K562 (cell line): ENCODE measurements around the gene ARHGAP30. TPM values are rescaled to one million over a fixed set of nuclear protein-coding genes. Genes with fewer than 3 reads are reported as not detected.
"Not testable (repeated sequence)": the region's sequence is repeated elsewhere in the genome, so short reads cannot be mapped to it uniquely, and the experiment has no call there.

Experiments used
- ATAC-seq: fragments of 200-7000 bp; cut with Tn5 transposase; 3 replicates; pipeline ENCODE4 v1.9.1; 2020; ENCODE audit warnings: moderate library complexity
- BruUV-seq: library from RNA; stranded (reverse); fragments of 400-500 nt; replicated peaks from 2 replicates; lab custom pipeline; 2021; lab: Mats Ljungman, UMichigan
- CTCF ChIA-PET: fragments of 300-600 bp; formaldehyde crosslinking; extraction: SDS; loops from one replicate; lab custom pipeline; 2021; ENCODE audit warnings: low intra/inter-chr PET ratio; lab: Yijun Ruan, JAX
- POLR2A ChIA-PET: fragments of 300-600, 350-650 bp; sonication (Branson Sonifier 250); formaldehyde crosslinking; extraction: SDS; loops from one replicate; lab custom pipeline; 2021; ENCODE audit warnings: antibody characterized with exemption, inconsistent platforms; lab: Yijun Ruan, JAX
- DNase-seq, 4 experiments: peaks; one replicate each; pipeline versions ENCODE4 v3.0.0 to v3.0.0-alpha.2; 2011 to 2018; ENCODE audit warnings: low spot score in 3 of 4, mixed read lengths in 3 of 4; ENCODE audit errors: extremely low read depth in 1 of 4
- FAIRE-seq: peaks from 2 replicates; lab custom pipeline; 2011; peaks lifted over from hg19 to GRCh38; lab: Jason Lieb, UNC
- H2AFZ ChIP-seq: 2 replicates; pipeline ENCODE4 v1.6.0; 2011; ENCODE audit warnings: low read depth, low read length, control low read depth, inconsistent platforms
- H3K27ac ChIP-seq: fragments of 200-600 bp; 3 replicates; pipeline ENCODE4 v1.8.0; 2011; ENCODE audit warnings: low read depth, mild to moderate bottlenecking, control low read depth, inconsistent platforms, low read length, moderate library complexity, mixed read lengths; ENCODE audit errors: extremely low read depth
- H3K27me3 ChIP-seq, 2 experiments: fragments of 300-600 bp in 1 of 2; 2 replicates in 1 of 2; 3 replicates in 1 of 2; pipeline versions ENCODE4 v1.6.0 to v1.8.0; 2011; ENCODE audit warnings: inconsistent platforms in 2 of 2, low read length in 2 of 2, mild to moderate bottlenecking in 1 of 2, mixed read lengths in 1 of 2, moderate library complexity in 1 of 2; ENCODE audit not compliant: control insufficient read depth in 2 of 2, insufficient read depth in 2 of 2
- H3K36me3 ChIP-seq: fragments of 300-600 bp; 3 replicates; pipeline ENCODE4 v1.8.0; 2011; ENCODE audit warnings: mild to moderate bottlenecking, low read length, inconsistent platforms; ENCODE audit not compliant: control insufficient read depth, insufficient read depth
- H3K4me1 ChIP-seq, 2 experiments: fragments of 200-600 bp in 1 of 2; replicated peaks in 1 of 2; 2 replicates in 1 of 2; 3 replicates in 1 of 2; pipeline versions ENCODE4 v1.5.1 to v1.8.0; 2011; ENCODE audit warnings: inconsistent platforms in 2 of 2, low read length in 2 of 2, mild to moderate bottlenecking in 1 of 2, mixed read lengths in 1 of 2, moderate library complexity in 1 of 2; ENCODE audit not compliant: control insufficient read depth in 2 of 2, insufficient read depth in 2 of 2
- H3K4me2 ChIP-seq: 2 replicates; pipeline ENCODE4 v1.6.1; 2011; ENCODE audit warnings: low read length, control low read depth, inconsistent platforms, mixed read lengths; ENCODE audit not compliant: insufficient read depth
- H3K4me3 ChIP-seq: fragments of 200-600 bp; sonication (generic), shearing (Covaris generic); 2 replicates; pipeline ENCODE4 v1.5.1; 2016; ENCODE audit warnings: control low read depth, inconsistent platforms
- H3K79me2 ChIP-seq: fragments of 200-600 bp; 3 replicates; pipeline ENCODE4 v1.8.0; 2011; ENCODE audit warnings: low read length, inconsistent platforms; ENCODE audit not compliant: control insufficient read depth, insufficient read depth
- H3K9ac ChIP-seq, 2 experiments: 2 replicates each; pipeline versions ENCODE4 v1.6.0 to v1.6.1; 2011; ENCODE audit warnings: low read depth in 2 of 2, low read length in 2 of 2, control low read depth in 1 of 2, inconsistent platforms in 1 of 2, mild to moderate bottlenecking in 1 of 2, mixed read lengths in 1 of 2; ENCODE audit not compliant: insufficient read depth in 1 of 2
- H3K9me1 ChIP-seq: one replicate; pipeline ENCODE4 v1.6.0; 2011; ENCODE audit warnings: inconsistent platforms, mild to moderate bottlenecking, low read length, moderate library complexity; ENCODE audit not compliant: control insufficient read depth, insufficient read depth
- H3K9me3 ChIP-seq: replicated peaks from 2 replicates; pipeline ENCODE4 v1.5.1; 2011; ENCODE audit warnings: low read depth, low read length, inconsistent platforms; ENCODE audit not compliant: control insufficient read depth, insufficient read depth
- H4K20me1 ChIP-seq: replicated peaks from 2 replicates; pipeline ENCODE4 v1.6.1; 2011; ENCODE audit warnings: low read length, inconsistent platforms, mixed read lengths; ENCODE audit not compliant: control insufficient read depth, insufficient read depth
- NR2C2 ChIP-seq, 2 experiments: fragments of 200-800 bp in 1 of 2; sonication (Bioruptor generic) in 1 of 2; sonication (generic) in 1 of 2; formaldehyde crosslinking in 1 of 2; IDR thresholded peaks; 2 replicates each; pipeline versions ENCODE4 v1.6.1 to v1.8.0; 2016 to 2022; ENCODE audit warnings: mild to moderate bottlenecking in 1 of 2, missing compliant biosample characterization in 1 of 2, missing genetic modification characterization in 1 of 2, missing genetic modification reagents in 1 of 2
- ZNF589 ChIP-seq: fragments of 200-800 bp; sonication (Bioruptor generic); IDR thresholded peaks from 2 replicates; pipeline ENCODE4 v1.6.1; 2016; ENCODE audit warnings: low read depth, missing genetic modification characterization, missing compliant biosample characterization
- WGBS: fragments of 100-300 bp; shearing (Covaris generic); methylation state at CpG from one replicate; pipeline ENCODE4 v1.1.6; 2016; ENCODE audit warnings: low coverage, mixed read lengths; ENCODE audit not compliant: insufficient coverage; ENCODE audit errors: missing lambda C conversion rate; 5-methylcytosine and 5-hydroxymethylcytosine counted together
- in situ Hi-C: fragments of 300-500 bp; cut with MboI; formaldehyde crosslinking; loops from 4 replicates; pipeline ENCODE4 v1.15.0; 2018; ENCODE audit warnings: inconsistent platforms, mixed read lengths
- intact Hi-C: fragments of 100-400 bp; cut with micrococcal nuclease; formaldehyde crosslinking; loops from 2 replicates; pipeline ENCODE4 v1.14.2; 2022
- polyA plus RNA-seq, 8 experiments: library from polyadenylated mRNA; depleted of rRNA in 4 of 8; stranded (reverse) in 5 of 8; unstranded in 3 of 8; fragments of >200 nt; fragmentation: Nextera tagmentation in 2 of 8; fragmentation: Illumina TruSeq in 1 of 8; extraction: Ambion mirVana in 2 of 8; extraction: Trizol in 1 of 8; gene quantifications; 2 replicates each; pipeline versions ENCODE4 v1.2.1 to v1.2.3, GENCODE V29; 2011 to 2014; ENCODE audit warnings: inconsistent platforms in 1 of 8, missing spikeins in 1 of 8
- total RNA-seq, 7 experiments: library from RNA; depleted of rRNA in 6 of 7; stranded (reverse); fragments of >200 nt in 6 of 7; fragmentation: Illumina TruSeq in 2 of 7; extraction: Trizol in 2 of 7; gene quantifications; 2 replicates each; pipeline versions ENCODE4 v1.2.1 to v1.2.3, GENCODE V29; 2011 to 2021; ENCODE audit warnings: low replicate concordance in 1 of 7
- TF ChIP-seq, protein P1 (sequence below): fragments of 200-800 bp; sonication (Bioruptor generic); IDR thresholded peaks from 2 replicates; pipeline ENCODE4 v1.6.1; 2017; ENCODE audit warnings: missing genetic modification characterization, missing compliant biosample characterization

ARHGAP30 gene
- total and polyA plus RNA-seq, 9 of the 15 experiments (the other 6 are each of a cell fraction or from before 2014, with no cell fraction given), result 0.01 to 0.73 (median 0.12) TPM

DNA sequence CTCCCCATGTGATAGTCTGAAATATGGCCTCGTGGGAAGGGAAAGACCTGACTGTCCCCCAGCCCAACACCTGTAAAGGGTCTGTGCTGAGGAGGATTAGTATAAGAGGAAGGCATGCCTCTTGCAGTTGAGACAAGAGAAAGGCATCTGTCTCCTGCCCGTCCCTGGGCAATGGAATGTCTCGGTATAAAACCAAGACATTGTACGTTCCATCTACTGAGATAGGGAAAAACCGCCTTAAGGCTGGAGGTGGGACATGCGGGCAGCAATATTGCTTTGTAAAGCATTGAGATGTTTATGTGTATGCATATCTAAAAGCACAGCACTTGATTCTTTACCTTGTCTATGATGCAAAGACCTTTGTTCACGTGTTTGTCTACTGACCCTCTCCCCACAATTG, 52.5 kb downstream of the ARHGAP30 start:
- BruUV-seq; H3K27me3 ChIP-seq; TF ChIP-seq NR2C2 (CRISPR knock-in tag; IDR thresholded peaks at IDR 0.05): not testable (repeated sequence)
- TF ChIP-seq, protein P1, sequence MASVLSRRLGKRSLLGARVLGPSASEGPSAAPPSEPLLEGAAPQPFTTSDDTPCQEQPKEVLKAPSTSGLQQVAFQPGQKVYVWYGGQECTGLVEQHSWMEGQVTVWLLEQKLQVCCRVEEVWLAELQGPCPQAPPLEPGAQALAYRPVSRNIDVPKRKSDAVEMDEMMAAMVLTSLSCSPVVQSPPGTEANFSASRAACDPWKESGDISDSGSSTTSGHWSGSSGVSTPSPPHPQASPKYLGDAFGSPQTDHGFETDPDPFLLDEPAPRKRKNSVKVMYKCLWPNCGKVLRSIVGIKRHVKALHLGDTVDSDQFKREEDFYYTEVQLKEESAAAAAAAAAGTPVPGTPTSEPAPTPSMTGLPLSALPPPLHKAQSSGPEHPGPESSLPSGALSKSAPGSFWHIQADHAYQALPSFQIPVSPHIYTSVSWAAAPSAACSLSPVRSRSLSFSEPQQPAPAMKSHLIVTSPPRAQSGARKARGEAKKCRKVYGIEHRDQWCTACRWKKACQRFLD (CRISPR knock-in tag), result peak; percentile 79; the same call in 1 of the 2 replicates
- 0 out of 2 replicates have a peak, but pooled peaks have one; percentile 41 for TF ChIP-seq ZNF589 (CRISPR knock-in tag)
- 0 out of 2 replicates have a peak, but pooled peaks have one; percentile 13 for TF ChIP-seq NR2C2 (tag; IDR thresholded peaks at IDR 0.05)
- TF ChIP-seq, all 486 proteins: peak for 3; not testable (repeated sequence) for 483
- Histone ChIP-seq H3K27ac (peak overlapping the region; percentile 29; the same call in 2 of the 3 replicates), H3K79me2 (peaks cover 77% of the 10 kb centered on the region), H3K4me1 (peaks cover 39 to 47% of the 10 kb centered on the region in 2 experiments)
- CTCF ChIA-PET, H2AFZ ChIP-seq, intact Hi-C loops, H3K4me3 ChIP-seq, H4K20me1 ChIP-seq, H3K9ac ChIP-seq, H3K9me3 ChIP-seq, H3K36me3 ChIP-seq, in situ Hi-C loops, H3K4me2 ChIP-seq, ATAC-seq, DNase-seq, FAIRE-seq, H3K9me1 ChIP-seq: not testable (repeated sequence)
- WGBS, result 41% methylated on average over 6 of the region's 7 CpGs
- POLR2A ChIA-PET, result interaction anchor here (1.0 kb wide), 1 partner anchor 10 kb away, joined by 6 read pairs; no protein-coding TSS in a partner anchor
